PC-3 (cell line): ENCODE measurements around the gene MGAT3. TPM values are rescaled to one million over a fixed set of nuclear protein-coding genes. Genes with fewer than 3 reads are reported as not detected.

Source experiments
- ATAC-seq: fragments of 200-7000 bp; cut with Tn5 transposase; 2 replicates; pipeline ENCODE4 v1.9.1; 2020; ENCODE audit warnings: mild to moderate bottlenecking, moderate library complexity
- BruUV-seq: library from RNA; stranded (reverse); fragments of 400-500 nt; replicated peaks from 2 replicates; lab custom pipeline; 2021; lab: Mats Ljungman, UMichigan
- CTCF ChIA-PET: fragments of 300-600 bp; sonication (Branson Sonifier 250); formaldehyde crosslinking; loops from one replicate; lab custom pipeline; 2022; ENCODE audit warnings: antibody characterized with exemption; lab: Charles Lee
- POLR2A ChIA-PET: fragments of 300-600 bp; sonication (Branson Sonifier 250); formaldehyde crosslinking; loops from one replicate; lab custom pipeline; 2022; ENCODE audit warnings: antibody characterized with exemption; ENCODE audit not compliant: unreplicated experiment; lab: Charles Lee
- DNase-seq: peaks from one replicate; pipeline ENCODE4 v3.0.0-alpha.2; 2015
- H2AFZ ChIP-seq: fragments of 300-600 bp; sonication (generic); 2 replicates; pipeline ENCODE4 v1.6.0; 2016; ENCODE audit warnings: antibody characterized with exemption, low read length
- H3F3A ChIP-seq: fragments of 300-600 bp; sonication (generic); one replicate; pipeline ENCODE4 v1.6.0; 2017; ENCODE audit warnings: antibody characterized with exemption, low read length, control low read depth, mild to moderate bottlenecking; ENCODE audit not compliant: unreplicated experiment
- H3K27ac ChIP-seq: fragments of 300-600 bp; sonication (generic); 2 replicates; pipeline ENCODE4 v1.5.1; 2016; ENCODE audit warnings: mild to moderate bottlenecking, low read length
- H3K27me3 ChIP-seq: fragments of 300-600 bp; sonication (generic); 2 replicates; pipeline ENCODE4 v1.6.1; 2016; ENCODE audit warnings: low read length, mixed read lengths
- H3K36me3 ChIP-seq: fragments of 300-600 bp; sonication (generic); 2 replicates; pipeline ENCODE4 v1.6.1; 2016; ENCODE audit warnings: low read depth, mixed run types, low read length, mixed read lengths
- H3K4me1 ChIP-seq: fragments of 300-600 bp; sonication (generic); 2 replicates; pipeline ENCODE4 v1.5.1; 2016; ENCODE audit warnings: low read length; ENCODE audit not compliant: insufficient read depth
- H3K4me2 ChIP-seq: fragments of 300-600 bp; sonication (generic); 2 replicates; pipeline ENCODE4 v1.6.0; 2016; ENCODE audit warnings: low read length
- H3K4me3 ChIP-seq: fragments of 300-600 bp; sonication (generic); 2 replicates; pipeline ENCODE4 v1.5.1; 2016; ENCODE audit warnings: mild to moderate bottlenecking, low read length, mixed read lengths
- H3K79me2 ChIP-seq: fragments of 300-600 bp; sonication (generic); 2 replicates; pipeline ENCODE4 v1.6.1; 2017; ENCODE audit warnings: low read length, mixed read lengths
- H3K9ac ChIP-seq: fragments of 300-600 bp; sonication (generic); 2 replicates; pipeline ENCODE4 v1.6.0; 2016; ENCODE audit warnings: mild to moderate bottlenecking, low read length
- H3K9me2 ChIP-seq: fragments of 300-600 bp; sonication (generic); replicated peaks from 2 replicates; pipeline ENCODE4 v1.6.1; 2016; ENCODE audit warnings: mixed run types, low read length, mixed read lengths
- H3K9me3 ChIP-seq: fragments of 300-600 bp; sonication (generic); 2 replicates; pipeline ENCODE4 v1.6.1; 2016; ENCODE audit warnings: low read length, mixed read lengths
- H4K20me1 ChIP-seq: fragments of 300-600 bp; sonication (generic); 2 replicates; pipeline ENCODE4 v1.6.1; 2016; ENCODE audit warnings: low read length, mixed read lengths
- CTCF ChIP-seq: fragments of 300-600 bp; sonication (generic); conservative IDR thresholded peaks from 2 replicates; pipeline ENCODE4 v1.5.1; 2017; ENCODE audit warnings: antibody characterized with exemption, low read depth, mild to moderate bottlenecking, low read length
- EZH2 ChIP-seq: fragments of 300-600 bp; sonication (generic); IDR thresholded peaks from one replicate; pipeline ENCODE4 v1.6.1; 2017; ENCODE audit warnings: antibody characterized with exemption, mild to moderate bottlenecking, low read length; ENCODE audit not compliant: unreplicated experiment
- EZH2phosphoT487 ChIP-seq: fragments of 300-600 bp; sonication (generic); IDR thresholded peaks from 2 replicates; pipeline ENCODE4 v1.6.1; 2018; ENCODE audit warnings: mild to moderate bottlenecking, antibody characterized with exemption, low read length, borderline replicate concordance
- intact Hi-C: fragments of 100-400 bp; cut with micrococcal nuclease; formaldehyde crosslinking; loops from 2 replicates; pipeline ENCODE4 v1.9.0; 2023
- total RNA-seq: library from RNA; depleted of rRNA; stranded (reverse); fragments of >200 nt; gene quantifications from 2 replicates; pipeline ENCODE4 v1.2.3, GENCODE V29; 2014

Gene MGAT3
- total RNA-seq, 1 experiment from 2014 or later: not detected

- H3K4me1 ChIP-seq: peaks cover 2% of the 10 kb centered on the region
- H3K27ac ChIP-seq: no peak overlapping the region
- no peaks in the 10 kb centered on the region for H4K20me1 ChIP-seq
- no TSS peak for BruUV-seq
- no peak overlapping the region for H3K9ac ChIP-seq
- ATAC-seq: no peak
- no peaks in the 10 kb centered on the region for H3F3A ChIP-seq
- H3K9me3 ChIP-seq: no peaks in the 10 kb centered on the region
- no peak for TF ChIP-seq EZH2
- no peak for TF ChIP-seq CTCF
- no peak for TF ChIP-seq EZH2phosphoT487
- H2AFZ ChIP-seq: no peak overlapping the region
- no peaks in the 10 kb centered on the region for H3K27me3 ChIP-seq
- intact Hi-C loops: no loop called here
- no peak overlapping the region for H3K4me3 ChIP-seq
- no peak for DNase-seq
- H3K36me3 ChIP-seq: no peaks in the 10 kb centered on the region
- POLR2A ChIA-PET: interaction anchor here (0.6 kb wide), 1 partner anchor 21 kb away, joined by 3 read pairs; no protein-coding TSS in a partner anchor
- no peaks in the 10 kb centered on the region for H3K9me2 ChIP-seq
- CTCF ChIA-PET: no interaction called here
- H3K79me2 ChIP-seq: no peaks in the 10 kb centered on the region
- H3K4me2 ChIP-seq: no peak overlapping the region
These were observed 12.5 kb upstream of the MGAT3 start for GRCh38 chr22:39444247-39444800.

GRCh38 chr22:39444937-39445465, 11.8 kb upstream of the MGAT3 start:
- Histone ChIP-seq H3K79me2 (no peaks in the 10 kb centered on the region), H3K36me3 (no peaks in the 10 kb centered on the region), H3K4me2 (no peak overlapping the region), H3K9me3 (no peaks in the 10 kb centered on the region), H4K20me1 (no peaks in the 10 kb centered on the region), H3K27ac (no peak overlapping the region), H3K4me1 (no peaks in the 10 kb centered on the region; the same call in 1 of the 2 replicates), H2AFZ (no peak overlapping the region), H3K9me2 (no peaks in the 10 kb centered on the region), H3F3A (no peaks in the 10 kb centered on the region), H3K9ac (no peak overlapping the region), H3K4me3 (no peak overlapping the region), H3K27me3 (no peaks in the 10 kb centered on the region)
- POLR2A ChIA-PET: no interaction called here
- intact Hi-C loops: no loop called here
- DNase-seq: no peak
- no TSS peak for BruUV-seq
- TF ChIP-seq CTCF (no peak), EZH2 (no peak), EZH2phosphoT487 (no peak)
- CTCF ChIA-PET: no interaction called here
- no peak for ATAC-seq

GRCh38 chr22:39445678-39446077, 11.1 kb upstream of the MGAT3 start:
- DNase-seq: no peak

More at GRCh38 chr22:39445678-39446077, 11.1 kb upstream of the MGAT3 start:
- H3K79me2 ChIP-seq: no peaks in the 10 kb centered on the region
- H3K4me3 ChIP-seq: no peak overlapping the region
- no peak overlapping the region for H3K27ac ChIP-seq
- no peak overlapping the region for H2AFZ ChIP-seq
- H3K9me3 ChIP-seq: no peaks in the 10 kb centered on the region
- ChIA-PET CTCF (no interaction called here), POLR2A (no interaction called here)
- no peaks in the 10 kb centered on the region for H3K36me3 ChIP-seq
- no peak for ATAC-seq
- H3K4me2 ChIP-seq: no peak overlapping the region
- no TSS peak for BruUV-seq
- no peaks in the 10 kb centered on the region for H4K20me1 ChIP-seq
- no peak for TF ChIP-seq EZH2
- no peak for TF ChIP-seq EZH2phosphoT487
- no peak for TF ChIP-seq CTCF
- no peaks in the 10 kb centered on the region for H3K27me3 ChIP-seq
- H3K4me1 ChIP-seq: no peaks in the 10 kb centered on the region; the same call in 1 of the 2 replicates
- H3F3A ChIP-seq: no peaks in the 10 kb centered on the region
- no peaks in the 10 kb centered on the region for H3K9me2 ChIP-seq
- intact Hi-C loops: no loop called here
- H3K9ac ChIP-seq: no peak overlapping the region
